NCI-H748 (cell line): ENCODE data around the gene SLCO1B1.
A peak's percentile ranks its signal among the peaks of the same experiment; 100 is the strongest.

Source experiments
- DNase-seq: peaks from one replicate; lab custom pipeline; 2025; ENCODE audit not compliant: unreplicated experiment; lab: John Stamatoyannopoulos, UW

SLCO1B1 gene

GRCh38 chr12:21221072-21221471 lies 90.1 kb downstream of the SLCO1B1 start:
- DNase-seq = no peak

GRCh38 chr12:21221778-21222177 lies 90.8 kb downstream of the SLCO1B1 start:
- DNase-seq = no peak

- no peak for DNase-seq
Observed at GRCh38 chr12:21223930-21224329, 92.9 kb downstream of the SLCO1B1 start.

GRCh38 chr12:21234395-21234794 lies 103.4 kb downstream of the SLCO1B1 start:
- no peak for DNase-seq

- DNase-seq = no peak
Observed at GRCh38 chr12:21239866-21240265, 108.9 kb downstream of the SLCO1B1 start.

- peak; percentile 19 for DNase-seq
Observed at GRCh38 chr12:21248679-21249078, 117.7 kb downstream of the SLCO1B1 start.

- DNase-seq = no peak
Observed at GRCh38 chr12:21252070-21252469, 121.1 kb downstream of the SLCO1B1 start.

GRCh38 chr12:21257172-21257571 lies 126.2 kb downstream of the SLCO1B1 start:
- DNase-seq = no peak

GRCh38 chr12:21264232-21264631 lies 133.2 kb downstream of the SLCO1B1 start:
- no peak for DNase-seq

- DNase-seq = no peak
Observed at GRCh38 chr12:21265932-21266331, 134.9 kb downstream of the SLCO1B1 start.

GRCh38 chr12:21276826-21277225 lies 145.8 kb downstream of the SLCO1B1 start:
- DNase-seq = no peak
